ENCODE data around the gene GPC6.
"Not testable (repeated sequence)": the region's sequence is repeated elsewhere in the genome, so short reads cannot be mapped to it uniquely, and the experiment has no call there.

The GPC6 gene

DNA sequence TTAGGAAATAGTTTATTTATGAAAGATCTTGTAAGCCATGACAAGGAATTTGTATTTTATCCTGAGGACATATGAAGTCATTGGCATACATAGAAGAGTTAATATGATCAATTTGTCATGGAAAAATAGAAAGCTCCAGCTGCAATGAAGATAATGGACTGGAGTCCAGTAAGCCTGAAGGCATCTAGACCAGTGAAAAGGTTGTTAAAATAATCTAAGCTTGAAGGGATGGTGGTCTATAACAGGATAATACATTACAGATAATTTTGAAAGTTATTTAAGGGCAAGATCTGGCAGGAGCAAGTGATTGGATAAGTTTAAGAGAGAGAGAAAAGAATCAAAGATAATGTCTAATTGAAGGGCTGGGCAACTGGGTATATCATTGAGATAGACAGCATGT is 224.2 kb downstream of the GPC6 start:
- H3K4me2 ChIP-seq (ENCODE audit: low read length): no peak overlapping the region
- H3K9me3 ChIP-seq (ENCODE audit: low read length): no peaks in the 10 kb centered on the region
- H3F3A ChIP-seq (ENCODE audit: insufficient read depth, low read length): no peaks in the 10 kb centered on the region
- H3K27me3 ChIP-seq (ENCODE audit: insufficient read depth, low read length): no peaks in the 10 kb centered on the region
- H3K27ac ChIP-seq (ENCODE audit: low read depth, low read length, poor library complexity, severe bottlenecking): no peak overlapping the region
- H2AFZ ChIP-seq (ENCODE audit: low read length): no peak overlapping the region
- TF ChIP-seq EZH2 (IDR thresholded peaks at IDR 0.05; ENCODE audit: borderline replicate concordance, low read length): no peak
- TF ChIP-seq, protein P1, sequence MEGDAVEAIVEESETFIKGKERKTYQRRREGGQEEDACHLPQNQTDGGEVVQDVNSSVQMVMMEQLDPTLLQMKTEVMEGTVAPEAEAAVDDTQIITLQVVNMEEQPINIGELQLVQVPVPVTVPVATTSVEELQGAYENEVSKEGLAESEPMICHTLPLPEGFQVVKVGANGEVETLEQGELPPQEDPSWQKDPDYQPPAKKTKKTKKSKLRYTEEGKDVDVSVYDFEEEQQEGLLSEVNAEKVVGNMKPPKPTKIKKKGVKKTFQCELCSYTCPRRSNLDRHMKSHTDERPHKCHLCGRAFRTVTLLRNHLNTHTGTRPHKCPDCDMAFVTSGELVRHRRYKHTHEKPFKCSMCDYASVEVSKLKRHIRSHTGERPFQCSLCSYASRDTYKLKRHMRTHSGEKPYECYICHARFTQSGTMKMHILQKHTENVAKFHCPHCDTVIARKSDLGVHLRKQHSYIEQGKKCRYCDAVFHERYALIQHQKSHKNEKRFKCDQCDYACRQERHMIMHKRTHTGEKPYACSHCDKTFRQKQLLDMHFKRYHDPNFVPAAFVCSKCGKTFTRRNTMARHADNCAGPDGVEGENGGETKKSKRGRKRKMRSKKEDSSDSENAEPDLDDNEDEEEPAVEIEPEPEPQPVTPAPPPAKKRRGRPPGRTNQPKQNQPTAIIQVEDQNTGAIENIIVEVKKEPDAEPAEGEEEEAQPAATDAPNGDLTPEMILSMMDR (IDR thresholded peaks at IDR 0.05; ENCODE audit: low read length): no peak
- H3K9me2 ChIP-seq (ENCODE audit: low read depth, low read length): no peaks in the 10 kb centered on the region
- H3K36me3 ChIP-seq (ENCODE audit: insufficient read depth, low read length): no peaks in the 10 kb centered on the region
- H3K9ac ChIP-seq (ENCODE audit: low read length): no peak overlapping the region
- H3K4me1 ChIP-seq (ENCODE audit: insufficient read depth, low read length, severe bottlenecking): no peaks in the 10 kb centered on the region
- H4K20me1 ChIP-seq (ENCODE audit: insufficient read depth, low read length): no peaks in the 10 kb centered on the region
- no peak overlapping the region for H3K4me3 ChIP-seq (ENCODE audit: low read depth, low read length, poor library complexity, severe bottlenecking)
- H3K79me2 ChIP-seq (ENCODE audit: insufficient read depth, low read length): no peaks in the 10 kb centered on the region

DNA sequence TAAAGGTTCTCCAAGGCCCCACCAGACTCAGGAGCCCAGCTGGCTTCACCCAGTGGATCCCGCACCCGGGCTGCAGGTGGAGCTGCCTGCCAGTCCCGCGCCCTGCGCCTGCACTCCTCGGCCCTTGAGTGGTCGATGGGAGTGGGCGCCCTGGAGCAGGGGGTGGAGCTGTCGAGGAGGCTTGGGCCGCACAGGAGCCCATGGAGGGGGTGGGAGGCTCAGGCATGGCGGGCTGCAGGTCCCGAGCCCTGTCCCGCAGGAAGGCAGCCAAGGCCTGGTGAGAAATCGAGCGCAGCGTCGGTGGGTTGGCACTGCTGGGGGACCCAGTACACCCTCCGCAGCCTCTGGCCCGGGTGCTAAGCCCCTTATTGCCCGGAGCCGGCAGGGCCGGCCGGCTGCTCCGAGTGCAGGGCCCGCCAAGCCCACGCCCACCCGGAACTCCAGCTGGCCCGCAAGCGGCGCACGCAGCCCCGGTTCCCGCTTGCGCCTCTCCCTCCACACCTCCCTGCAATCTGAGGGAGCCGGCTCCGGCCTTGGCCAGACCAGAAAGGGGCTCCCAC is 228.1 kb downstream of the GPC6 start:
- H3K4me2 ChIP-seq (ENCODE audit: low read length); H3K9ac ChIP-seq (ENCODE audit: low read length); H3K4me3 ChIP-seq (ENCODE audit: low read depth, low read length, poor library complexity, severe bottlenecking): not testable (repeated sequence)

DNA sequence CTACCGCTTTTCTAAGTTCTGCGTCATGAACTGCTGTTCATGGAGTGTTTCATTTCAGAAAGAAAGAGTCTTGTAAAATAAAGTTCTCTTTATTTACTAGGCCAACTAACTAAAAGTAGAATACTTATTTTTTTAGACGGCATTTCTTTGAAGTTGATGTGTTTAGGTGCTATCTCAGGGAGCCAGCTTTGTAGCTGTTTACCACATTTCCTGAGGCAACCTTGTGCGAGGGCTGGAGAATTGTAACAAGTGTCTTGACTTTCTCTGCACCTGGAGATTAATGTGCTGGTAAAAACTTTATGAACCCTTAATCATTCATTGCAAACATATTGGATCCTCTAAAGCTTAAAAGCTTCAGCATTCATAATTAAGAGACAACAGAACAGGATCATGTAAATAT is 229.3 kb downstream of the GPC6 start:
- no peaks in the 10 kb centered on the region for H3K36me3 ChIP-seq (ENCODE audit: insufficient read depth, low read length)
- H3K4me1 ChIP-seq (ENCODE audit: insufficient read depth, low read length, severe bottlenecking): no peaks in the 10 kb centered on the region
- no peak overlapping the region for H3K27ac ChIP-seq (ENCODE audit: low read depth, low read length, poor library complexity, severe bottlenecking)
- no peak for TF ChIP-seq EZH2 (IDR thresholded peaks at IDR 0.05; ENCODE audit: borderline replicate concordance, low read length)
- TF ChIP-seq, protein P1 (IDR thresholded peaks at IDR 0.05; ENCODE audit: low read length): no peak
- no peak overlapping the region for H2AFZ ChIP-seq (ENCODE audit: low read length)
- H3F3A ChIP-seq (ENCODE audit: insufficient read depth, low read length): no peaks in the 10 kb centered on the region
- H3K9ac ChIP-seq (ENCODE audit: low read length): no peak overlapping the region
- H3K27me3 ChIP-seq (ENCODE audit: insufficient read depth, low read length): no peaks in the 10 kb centered on the region
- H3K4me2 ChIP-seq (ENCODE audit: low read length): no peak overlapping the region
- H4K20me1 ChIP-seq (ENCODE audit: insufficient read depth, low read length): no peaks in the 10 kb centered on the region
- no peak overlapping the region for H3K4me3 ChIP-seq (ENCODE audit: low read depth, low read length, poor library complexity, severe bottlenecking)
- no peaks in the 10 kb centered on the region for H3K9me2 ChIP-seq (ENCODE audit: low read depth, low read length)
- H3K79me2 ChIP-seq (ENCODE audit: insufficient read depth, low read length): no peaks in the 10 kb centered on the region
- no peaks in the 10 kb centered on the region for H3K9me3 ChIP-seq (ENCODE audit: low read length)

More for the DNA sequence above, 228.1 kb downstream of the GPC6 start:
- not testable (repeated sequence) for H3K27me3 ChIP-seq (ENCODE audit: insufficient read depth, low read length); H3K4me1 ChIP-seq (ENCODE audit: insufficient read depth, low read length, severe bottlenecking); H3K36me3 ChIP-seq (ENCODE audit: insufficient read depth, low read length); H3K9me3 ChIP-seq (ENCODE audit: low read length); H3K9me2 ChIP-seq (ENCODE audit: low read depth, low read length); H3K79me2 ChIP-seq (ENCODE audit: insufficient read depth, low read length); H3F3A ChIP-seq (ENCODE audit: insufficient read depth, low read length); H2AFZ ChIP-seq (ENCODE audit: low read length); H4K20me1 ChIP-seq (ENCODE audit: insufficient read depth, low read length); H3K27ac ChIP-seq (ENCODE audit: low read depth, low read length, poor library complexity, severe bottlenecking)

DNA sequence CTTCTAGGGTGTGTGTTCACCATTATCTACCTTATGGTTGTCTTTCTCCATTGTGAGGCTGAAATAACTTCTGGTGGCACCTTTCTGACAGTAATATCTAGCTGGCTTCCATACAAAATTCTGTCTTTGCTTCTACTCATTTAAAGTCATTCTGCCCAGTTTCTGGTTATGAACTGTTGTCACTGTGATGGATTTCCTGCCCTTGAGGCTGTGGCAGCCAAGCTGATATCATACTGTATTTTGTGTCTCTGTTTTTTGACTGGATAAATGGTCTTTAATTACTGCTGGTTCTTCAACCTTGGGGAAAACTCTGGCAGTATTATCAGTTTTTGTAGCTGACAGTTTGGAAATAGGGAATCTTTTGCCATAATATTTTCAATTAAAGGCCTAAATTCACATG is 233.4 kb downstream of the GPC6 start:
- no peak overlapping the region for H3K27ac ChIP-seq (ENCODE audit: low read depth, low read length, poor library complexity, severe bottlenecking)
- H3K4me3 ChIP-seq (ENCODE audit: low read depth, low read length, poor library complexity, severe bottlenecking): no peak overlapping the region
- no peak overlapping the region for H3K9ac ChIP-seq (ENCODE audit: low read length)
- H3K79me2 ChIP-seq (ENCODE audit: insufficient read depth, low read length): no peaks in the 10 kb centered on the region
- no peaks in the 10 kb centered on the region for H3K36me3 ChIP-seq (ENCODE audit: insufficient read depth, low read length)
- H3K27me3 ChIP-seq (ENCODE audit: insufficient read depth, low read length): no peaks in the 10 kb centered on the region
- no peaks in the 10 kb centered on the region for H3K9me3 ChIP-seq (ENCODE audit: low read length)
- H3K9me2 ChIP-seq (ENCODE audit: low read depth, low read length): no peaks in the 10 kb centered on the region
- no peaks in the 10 kb centered on the region for H3K4me1 ChIP-seq (ENCODE audit: insufficient read depth, low read length, severe bottlenecking)
- no peak overlapping the region for H2AFZ ChIP-seq (ENCODE audit: low read length)
- no peaks in the 10 kb centered on the region for H4K20me1 ChIP-seq (ENCODE audit: insufficient read depth, low read length)
- TF ChIP-seq, protein P1 (IDR thresholded peaks at IDR 0.05; ENCODE audit: low read length): no peak
- no peak for TF ChIP-seq EZH2 (IDR thresholded peaks at IDR 0.05; ENCODE audit: borderline replicate concordance, low read length)
- H3F3A ChIP-seq (ENCODE audit: insufficient read depth, low read length): no peaks in the 10 kb centered on the region
- H3K4me2 ChIP-seq (ENCODE audit: low read length): no peak overlapping the region

Data from OCI-LY1 (cell line).